ENCODE measurements around the gene OR6C6. TPM values are rescaled to one million over a fixed set of nuclear protein-coding genes. Genes with fewer than 3 reads are reported as not detected.

Gene OR6C6
- total RNA-seq, 1 experiment from 2014 or later = not detected

DNA sequence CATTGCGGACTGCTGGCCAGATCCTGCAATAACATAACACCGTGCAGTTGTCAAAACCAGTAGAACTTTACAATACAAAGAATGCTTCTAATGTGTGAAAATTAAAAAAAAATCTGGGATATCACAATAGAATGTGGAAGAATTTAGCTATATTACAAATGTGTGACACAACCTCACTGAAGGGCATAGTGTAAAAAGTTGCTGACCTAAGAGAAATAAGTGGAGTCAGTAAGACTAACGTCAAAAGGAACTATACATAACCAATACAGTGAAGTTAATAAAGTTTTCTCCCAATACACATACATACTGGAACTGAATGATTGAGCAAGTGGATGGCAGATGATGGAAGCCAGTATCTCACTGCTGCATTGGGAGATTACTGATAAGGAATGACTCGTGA, 39.5 kb downstream of the OR6C6 start:
- no peak for TF ChIP-seq CTCF (IDR thresholded peaks at IDR 0.05; ENCODE audit: unreplicated experiment)
- H3K4me3 Mint-ChIP-seq (ENCODE audit: low read depth, unreplicated experiment) = no peak overlapping the region
- no TSS peak for BruUV-seq (replicated peaks)
- intact Hi-C loops (cut with micrococcal nuclease; ENCODE audit: unreplicated experiment) = no loop called here
- H3K27me3 Mint-ChIP-seq (ENCODE audit: unreplicated experiment) = peaks cover 13% of the 10 kb centered on the region
- H3K4me1 Mint-ChIP-seq (ENCODE audit: low read depth, unreplicated experiment) = no peaks in the 10 kb centered on the region
- H3K9me3 Mint-ChIP-seq (ENCODE audit: low read depth, unreplicated experiment) = peaks cover 3% of the 10 kb centered on the region
- no peaks in the 10 kb centered on the region for H3K36me3 Mint-ChIP-seq (ENCODE audit: insufficient read depth, unreplicated experiment)
- DNase-seq = no peak
- H3K27ac Mint-ChIP-seq (ENCODE audit: unreplicated experiment) = no peak overlapping the region
- CTCF ChIA-PET = no interaction called here

DNA sequence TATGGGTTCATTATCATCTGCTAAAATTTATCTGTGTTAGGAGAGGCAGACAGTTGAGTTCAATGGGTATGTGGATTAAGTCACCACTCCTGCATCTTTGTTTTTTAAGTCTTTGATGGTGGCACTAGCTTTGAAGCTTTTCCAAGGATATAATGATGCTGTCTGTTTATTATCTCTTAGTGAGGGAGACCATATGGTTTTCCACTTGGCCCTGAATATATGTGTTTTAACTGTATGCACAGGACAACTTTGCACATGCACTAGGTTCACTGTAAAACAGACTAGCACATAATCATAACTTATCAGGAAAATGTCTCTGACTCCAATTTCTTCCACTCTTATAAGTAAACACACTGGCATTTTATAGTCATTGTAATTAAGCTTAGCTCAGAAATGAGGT, 43.1 kb downstream of the OR6C6 start:
- no peak overlapping the region for H3K27ac Mint-ChIP-seq (ENCODE audit: unreplicated experiment)
- H3K27me3 Mint-ChIP-seq (ENCODE audit: unreplicated experiment) = peaks cover 18% of the 10 kb centered on the region
- H3K4me1 Mint-ChIP-seq (ENCODE audit: low read depth, unreplicated experiment) = no peaks in the 10 kb centered on the region
- H3K4me3 Mint-ChIP-seq (ENCODE audit: low read depth, unreplicated experiment) = no peak overlapping the region
- intact Hi-C loops (cut with micrococcal nuclease; ENCODE audit: unreplicated experiment) = no loop called here
- peaks cover 3% of the 10 kb centered on the region for H3K9me3 Mint-ChIP-seq (ENCODE audit: low read depth, unreplicated experiment)
- CTCF ChIA-PET = no interaction called here
- no TSS peak for BruUV-seq (replicated peaks)
- no peak for TF ChIP-seq CTCF (IDR thresholded peaks at IDR 0.05; ENCODE audit: unreplicated experiment)
- no peak for DNase-seq
- H3K36me3 Mint-ChIP-seq (ENCODE audit: insufficient read depth, unreplicated experiment) = no peaks in the 10 kb centered on the region

GRCh38 chr12:55250944-55251343, 45.4 kb downstream of the OR6C6 start:
- no peak for DNase-seq
- Mint-ChIP-seq H3K27ac (ENCODE audit: unreplicated experiment) (no peak overlapping the region), H3K4me1 (ENCODE audit: low read depth, unreplicated experiment) (no peaks in the 10 kb centered on the region), H3K4me3 (ENCODE audit: low read depth, unreplicated experiment) (no peak overlapping the region), H3K27me3 (ENCODE audit: unreplicated experiment) (peaks cover 42% of the 10 kb centered on the region), H3K9me3 (ENCODE audit: low read depth, unreplicated experiment) (no peaks in the 10 kb centered on the region), H3K36me3 (ENCODE audit: insufficient read depth, unreplicated experiment) (no peaks in the 10 kb centered on the region)
- CTCF ChIA-PET = no interaction called here
- intact Hi-C loops (cut with micrococcal nuclease; ENCODE audit: unreplicated experiment) = no loop called here
- no TSS peak for BruUV-seq (replicated peaks)
- no peak for TF ChIP-seq CTCF (IDR thresholded peaks at IDR 0.05; ENCODE audit: unreplicated experiment)

DNA sequence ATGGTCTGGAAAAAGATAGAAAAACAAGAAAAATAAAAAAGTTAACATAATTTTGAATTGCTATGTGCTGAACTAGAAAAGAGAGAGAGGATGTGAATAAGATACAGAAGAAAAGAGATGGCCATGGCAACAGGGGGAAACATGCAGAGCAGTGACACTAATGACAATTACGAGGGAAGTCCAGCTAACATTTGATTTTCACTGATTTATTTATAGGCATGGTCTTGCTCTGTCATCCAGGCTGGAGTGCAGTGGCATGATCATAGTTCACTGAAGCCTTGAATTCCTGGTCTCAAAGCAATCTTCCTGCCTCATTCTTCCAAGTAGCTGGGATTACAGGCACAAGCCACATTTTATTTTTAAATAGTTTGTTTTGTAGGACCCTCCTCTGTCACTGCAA, 50.2 kb downstream of the OR6C6 start:
- no peak for DNase-seq
- Mint-ChIP-seq H3K36me3 (ENCODE audit: insufficient read depth, unreplicated experiment) (no peaks in the 10 kb centered on the region), H3K4me3 (ENCODE audit: low read depth, unreplicated experiment) (no peak overlapping the region), H3K27me3 (ENCODE audit: unreplicated experiment) (peaks cover 34% of the 10 kb centered on the region), H3K4me1 (ENCODE audit: low read depth, unreplicated experiment) (no peaks in the 10 kb centered on the region), H3K9me3 (ENCODE audit: low read depth, unreplicated experiment) (no peaks in the 10 kb centered on the region), H3K27ac (ENCODE audit: unreplicated experiment) (no peak overlapping the region)
- no TSS peak for BruUV-seq (replicated peaks)
- intact Hi-C loops (cut with micrococcal nuclease; ENCODE audit: unreplicated experiment) = no loop called here
- no peak for TF ChIP-seq CTCF (IDR thresholded peaks at IDR 0.05; ENCODE audit: unreplicated experiment)
- CTCF ChIA-PET = no interaction called here

DNA sequence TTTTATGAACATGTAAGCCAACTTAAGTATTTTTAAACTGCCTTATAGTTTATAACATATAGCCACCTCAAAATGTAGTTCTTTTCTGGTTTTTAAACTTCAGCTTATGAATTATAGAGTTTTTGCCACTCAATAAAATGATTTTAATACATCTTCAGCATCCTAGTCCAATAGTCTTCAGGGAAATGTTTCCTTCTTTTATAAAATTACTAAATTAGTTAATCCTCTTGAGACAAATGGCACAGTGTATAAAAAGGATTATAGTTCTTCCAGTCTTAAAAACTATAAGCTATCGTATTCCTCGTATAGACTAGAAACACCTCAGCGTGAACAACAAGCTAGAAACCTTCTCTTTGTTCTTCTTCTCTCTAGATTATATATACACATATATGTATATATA, 52.1 kb downstream of the OR6C6 start, which contains the start of gene OR6C74:
OR6C74 (plus strand) TSS at position 301 of the 400 bp plus-strand sequence. CDS start 2,679 bp downstream, outside the sequence.
- no peak for DNase-seq
- Mint-ChIP-seq H3K4me3 (ENCODE audit: low read depth, unreplicated experiment) (no peak within 1 kb of the TSS), H3K4me1 (ENCODE audit: low read depth, unreplicated experiment) (no peaks in the 10 kb centered on the region), H3K36me3 (ENCODE audit: insufficient read depth, unreplicated experiment) (no peaks in the 10 kb centered on the region), H3K9me3 (ENCODE audit: low read depth, unreplicated experiment) (no peaks in the 10 kb centered on the region), H3K27ac (ENCODE audit: unreplicated experiment) (no peak within 1 kb of the TSS), H3K27me3 (ENCODE audit: unreplicated experiment) (peaks cover 34% of the 10 kb centered on the region)
- intact Hi-C loops (cut with micrococcal nuclease; ENCODE audit: unreplicated experiment) = no loop called here
- no TSS peak for BruUV-seq (replicated peaks)
- TF ChIP-seq CTCF (IDR thresholded peaks at IDR 0.05; ENCODE audit: unreplicated experiment) = no peak
- CTCF ChIA-PET = no interaction called here
